DOHH2 (cell line): ENCODE measurements around the gene STN1.

ENCODE experiments used
- CTCF ChIP-seq: fragments of 200-600 bp; sonication (generic); IDR thresholded peaks from one replicate; pipeline ENCODE4 v1.5.1; 2014; ENCODE audit warnings: antibody characterized with exemption, mild to moderate bottlenecking, low read depth, low read length; ENCODE audit not compliant: poor library complexity, severe bottlenecking
- EZH2phosphoT487 ChIP-seq: fragments of 200-600 bp; sonication (generic); IDR thresholded peaks from 2 replicates; pipeline ENCODE4 v1.6.1; 2017; ENCODE audit warnings: borderline replicate concordance, mild to moderate bottlenecking, antibody characterized with exemption, low read length, moderate library complexity, mixed read lengths

- TF ChIP-seq CTCF (no peak), EZH2phosphoT487 (no peak)
Observed at GRCh38 chr10:103921750-103922195, 3.8 kb upstream of the STN1 start.
